ENCODE data around the gene KATNAL2.

The KATNAL2 gene

DNA sequence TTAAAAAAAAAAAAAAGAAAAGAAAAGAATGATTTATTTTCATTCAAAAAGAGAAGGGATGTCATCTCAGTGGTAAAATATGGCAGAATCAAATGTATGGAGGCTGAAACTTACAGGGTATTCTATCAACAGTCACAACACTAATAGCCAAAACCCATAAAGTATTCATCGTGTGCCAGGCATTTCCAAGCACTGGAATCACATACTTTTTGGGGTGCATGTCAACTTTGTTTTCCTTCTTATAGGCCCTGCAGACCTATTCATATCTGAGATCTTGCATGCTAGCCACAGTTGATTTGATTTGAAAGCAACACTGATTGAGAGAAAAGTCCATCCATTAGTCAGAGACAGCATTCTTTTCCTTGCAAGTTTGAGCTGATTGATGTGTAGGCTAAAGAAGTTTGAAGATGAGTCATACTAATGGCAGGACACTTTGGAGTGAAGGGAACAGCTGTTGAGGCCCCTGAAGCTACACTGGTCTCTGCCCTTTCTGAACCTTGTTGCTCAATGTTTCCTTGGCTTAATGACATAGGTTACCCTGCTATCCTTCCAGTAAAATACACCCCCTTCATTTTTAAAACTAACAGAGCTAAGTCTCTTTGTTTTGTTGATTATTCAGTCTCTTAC, 22.0 kb downstream of the KATNAL2 start:
- no peak overlapping the region for H3K4me3 ChIP-seq (replicated peaks; ENCODE audit: low read depth, low read length)
- DNase-seq (ENCODE audit: low read depth): peak; percentile 59
- TF ChIP-seq, protein P1, sequence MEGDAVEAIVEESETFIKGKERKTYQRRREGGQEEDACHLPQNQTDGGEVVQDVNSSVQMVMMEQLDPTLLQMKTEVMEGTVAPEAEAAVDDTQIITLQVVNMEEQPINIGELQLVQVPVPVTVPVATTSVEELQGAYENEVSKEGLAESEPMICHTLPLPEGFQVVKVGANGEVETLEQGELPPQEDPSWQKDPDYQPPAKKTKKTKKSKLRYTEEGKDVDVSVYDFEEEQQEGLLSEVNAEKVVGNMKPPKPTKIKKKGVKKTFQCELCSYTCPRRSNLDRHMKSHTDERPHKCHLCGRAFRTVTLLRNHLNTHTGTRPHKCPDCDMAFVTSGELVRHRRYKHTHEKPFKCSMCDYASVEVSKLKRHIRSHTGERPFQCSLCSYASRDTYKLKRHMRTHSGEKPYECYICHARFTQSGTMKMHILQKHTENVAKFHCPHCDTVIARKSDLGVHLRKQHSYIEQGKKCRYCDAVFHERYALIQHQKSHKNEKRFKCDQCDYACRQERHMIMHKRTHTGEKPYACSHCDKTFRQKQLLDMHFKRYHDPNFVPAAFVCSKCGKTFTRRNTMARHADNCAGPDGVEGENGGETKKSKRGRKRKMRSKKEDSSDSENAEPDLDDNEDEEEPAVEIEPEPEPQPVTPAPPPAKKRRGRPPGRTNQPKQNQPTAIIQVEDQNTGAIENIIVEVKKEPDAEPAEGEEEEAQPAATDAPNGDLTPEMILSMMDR (IDR thresholded peaks at IDR 0.05; ENCODE audit: low read length, missing control alignments): no peak

GRCh38 chr18:46939998-46940571, 22.7 kb downstream of the KATNAL2 start:
- TF ChIP-seq, protein P1 (IDR thresholded peaks at IDR 0.05; ENCODE audit: low read length, missing control alignments): no peak
- H3K4me3 ChIP-seq (replicated peaks; ENCODE audit: low read depth, low read length): no peak overlapping the region
- no peak for DNase-seq (ENCODE audit: low read depth)

DNA sequence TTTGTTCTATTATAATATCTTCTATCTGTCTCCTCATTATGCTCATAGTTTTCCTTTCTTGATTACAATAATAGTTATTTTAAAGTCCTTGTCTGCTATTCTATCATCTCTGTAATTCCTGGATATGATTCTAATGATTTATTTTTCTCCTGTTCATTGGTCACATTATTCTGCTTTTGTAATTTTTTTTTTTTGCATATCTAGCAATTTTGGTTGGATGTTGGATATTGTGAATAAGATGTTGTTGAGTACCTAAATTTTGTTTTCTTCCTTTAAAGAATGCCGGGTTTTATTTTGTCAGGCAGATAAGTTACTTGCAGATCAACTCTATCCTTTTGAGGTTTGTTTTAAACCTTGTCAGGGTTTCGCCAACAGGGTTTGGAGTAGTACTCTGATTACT, 25.2 kb downstream of the KATNAL2 start:
- no peak overlapping the region for H3K4me3 ChIP-seq (replicated peaks; ENCODE audit: low read depth, low read length)
- TF ChIP-seq, protein P1 (IDR thresholded peaks at IDR 0.05; ENCODE audit: low read length, missing control alignments): no peak
- DNase-seq (ENCODE audit: low read depth): no peak

DNA sequence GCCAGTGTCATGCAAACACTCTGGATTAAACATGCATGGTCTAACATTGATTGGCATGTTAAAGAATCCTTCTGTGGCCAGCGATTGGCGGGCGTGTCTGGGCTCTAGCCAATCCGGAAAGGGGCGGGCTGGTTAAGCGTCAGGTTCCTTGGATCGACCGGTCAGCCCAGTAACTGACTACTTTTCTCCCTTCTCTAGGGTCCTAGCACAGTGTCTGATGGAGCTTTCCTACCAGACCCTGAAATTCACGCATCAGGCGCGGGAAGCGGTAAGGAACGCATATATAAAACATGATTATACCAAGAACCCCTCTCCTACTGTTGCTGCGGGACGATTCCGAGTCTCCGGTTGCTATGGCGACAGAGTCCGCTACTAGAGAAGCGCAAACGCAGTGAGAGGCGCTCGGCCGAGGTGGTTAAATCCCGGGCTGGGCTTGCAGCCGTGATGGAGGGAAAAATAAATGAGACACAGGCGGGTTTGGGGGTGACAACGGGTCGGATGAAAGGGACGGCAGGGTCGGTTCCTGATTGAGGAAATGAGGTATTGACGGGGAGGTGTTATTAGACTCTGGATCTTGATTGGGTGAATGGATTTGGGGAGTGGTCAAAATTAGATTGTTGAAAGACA, 29.4 kb downstream of the KATNAL2 start:
- TF ChIP-seq, protein P1 (IDR thresholded peaks at IDR 0.05; ENCODE audit: low read length, missing control alignments): no peak
- peak; percentile 81 for DNase-seq (ENCODE audit: low read depth)
- H3K4me3 ChIP-seq (replicated peaks; ENCODE audit: low read depth, low read length): peak overlapping the region; percentile 65

DNA sequence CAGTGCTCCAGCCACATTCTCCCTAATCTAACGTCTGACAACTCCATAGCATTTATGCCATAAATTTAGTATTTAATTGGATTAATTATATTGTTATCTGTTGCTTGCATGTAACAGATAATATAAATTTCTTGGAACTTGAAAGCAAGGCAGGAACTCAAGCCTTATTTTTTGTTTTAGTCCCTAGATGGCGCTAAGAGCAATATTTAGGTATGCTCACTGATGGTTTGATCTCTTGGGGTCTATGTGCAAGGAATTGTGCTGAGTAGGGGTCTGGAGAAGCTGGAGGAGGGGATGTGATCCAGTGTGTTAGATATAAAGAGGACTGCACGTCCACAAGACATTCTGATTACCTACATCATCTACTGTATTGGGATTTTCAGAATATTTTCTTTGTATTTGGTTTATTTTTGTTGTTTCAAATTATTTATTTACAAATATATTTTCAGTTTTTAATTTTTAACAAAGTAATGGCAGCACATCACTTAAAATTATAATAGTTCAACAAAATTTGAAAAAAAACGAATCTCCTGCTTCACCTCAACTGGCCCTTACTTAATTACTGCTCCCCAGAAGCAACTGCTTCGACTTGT, 32.8 kb downstream of the KATNAL2 start:
- no peak overlapping the region for H3K4me3 ChIP-seq (replicated peaks; ENCODE audit: low read depth, low read length)
- DNase-seq (ENCODE audit: low read depth): peak; percentile 21
- TF ChIP-seq, protein P1 (IDR thresholded peaks at IDR 0.05; ENCODE audit: low read length, missing control alignments): peak; percentile 47

DNA sequence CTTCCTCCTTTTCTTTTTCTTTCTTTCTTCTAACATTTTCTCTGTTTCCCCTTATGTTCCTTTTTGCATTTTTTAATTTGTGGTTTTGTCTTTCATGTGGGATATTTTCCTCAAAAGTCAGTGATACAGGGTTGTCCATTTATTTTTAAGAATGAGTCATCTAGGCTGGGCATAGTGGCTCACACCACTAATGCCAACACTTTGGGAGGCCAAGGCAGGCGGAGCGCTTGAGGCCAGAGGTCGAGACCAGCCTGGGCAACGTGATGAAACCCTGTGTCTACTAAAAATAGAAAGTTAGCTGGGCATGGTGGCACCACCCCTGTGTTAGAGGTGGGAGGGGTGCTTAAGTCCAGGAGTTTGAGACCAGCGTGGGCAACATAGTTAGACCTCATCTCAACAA, 35.8 kb downstream of the KATNAL2 start:
- no peak overlapping the region for H3K4me3 ChIP-seq (replicated peaks; ENCODE audit: low read depth, low read length)
- TF ChIP-seq, protein P1 (IDR thresholded peaks at IDR 0.05; ENCODE audit: low read length, missing control alignments): no peak
- DNase-seq (ENCODE audit: low read depth): no peak

All from fibroblast of pulmonary artery (primary cell).